HT1080 (cell line): ENCODE measurements around the gene ACCS. TPM values are rescaled to one million over a fixed set of nuclear protein-coding genes. Genes with fewer than 3 reads are reported as not detected.

Source experiments
- DNase-seq: peaks from one replicate; pipeline ENCODE4 v3.0.0-alpha.2; 2015; ENCODE audit warnings: low read depth
- total RNA-seq: library from RNA; depleted of rRNA; stranded (reverse); fragments of >200 nt; shearing (Covaris generic); gene quantifications from 2 replicates; pipeline ENCODE4 v1.2.3, GENCODE V29; 2014; rRNA removed

ACCS gene
- total RNA-seq, 1 experiment from 2014 or later, result 5.8 TPM

DNA sequence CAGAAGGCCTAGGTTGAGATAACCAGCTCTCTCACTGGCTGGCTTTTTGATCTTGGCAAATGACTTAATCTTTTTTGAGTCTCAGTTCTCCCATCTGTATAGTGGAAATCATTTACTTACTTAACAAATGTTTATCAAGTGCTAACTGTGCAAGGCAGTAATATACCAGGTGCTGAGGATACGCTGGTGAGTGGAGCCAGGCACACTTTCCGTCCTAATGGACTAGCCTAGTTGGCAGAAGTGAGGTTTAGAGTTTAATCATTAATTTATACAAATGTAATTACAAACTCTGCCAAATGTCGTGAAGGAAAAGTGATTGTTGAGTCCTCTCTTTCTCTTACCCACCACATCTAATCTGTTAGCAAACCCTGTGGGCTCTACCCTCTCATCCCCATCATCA lies 62.7 kb downstream of the ACCS start:
- DNase-seq, result no peak

DNA sequence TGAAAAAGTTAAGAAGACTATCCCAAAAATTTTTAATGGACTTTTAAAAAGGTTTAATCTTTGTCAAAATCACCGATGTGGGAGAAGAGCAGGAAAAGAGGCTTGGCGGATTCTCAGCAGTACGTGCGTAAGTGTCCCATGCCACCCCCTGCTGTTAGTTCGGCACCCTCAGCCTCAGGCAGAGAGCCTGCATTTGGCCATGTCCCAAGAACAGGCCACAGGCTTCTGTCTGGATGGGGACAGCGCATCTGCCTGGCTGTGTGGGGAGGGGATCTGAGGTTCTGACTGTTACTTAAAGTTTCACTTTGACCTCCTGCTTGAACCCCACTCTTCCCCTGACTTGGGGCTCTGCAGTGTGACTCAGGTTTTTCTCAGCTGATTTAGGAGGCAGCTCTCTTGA lies 64.7 kb downstream of the ACCS start:
- no peak for DNase-seq

DNA sequence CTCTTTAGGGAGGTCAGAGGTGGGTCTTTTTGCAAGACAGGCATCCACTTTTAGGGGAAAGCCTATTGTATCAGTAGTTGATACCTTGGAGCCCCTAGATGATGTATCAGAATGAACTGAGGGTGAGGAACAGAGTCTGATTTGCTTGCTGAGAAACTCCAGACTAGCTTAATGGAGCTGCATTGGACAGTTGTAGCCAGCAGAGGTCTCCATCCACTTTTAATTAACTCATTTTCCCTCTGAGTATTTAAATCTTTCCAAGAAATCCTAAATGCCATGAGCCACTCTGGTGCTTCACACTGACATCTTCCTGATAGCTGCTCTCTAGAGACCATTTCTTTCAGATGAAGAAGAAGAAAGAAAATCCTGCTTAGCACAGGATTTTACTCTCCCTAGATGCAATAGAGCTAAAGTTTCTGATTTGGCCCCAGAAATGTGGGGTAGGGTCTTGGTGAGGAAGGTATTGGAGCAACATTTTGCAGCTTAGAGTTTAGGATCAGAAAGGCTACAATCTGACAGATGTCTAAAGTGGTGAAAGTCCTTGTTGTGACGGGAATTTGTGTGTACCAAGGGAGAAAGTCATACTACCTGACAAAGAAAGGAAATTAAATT lies 67.4 kb downstream of the ACCS start:
- DNase-seq, result peak; percentile 26

Other genes starting within 250 kb of the ACCS start
- 39.2 and 43.6 TPM in 2 replicates for gene ALKBH3, start 185.4 kb upstream of the ACCS start, total RNA-seq
- 2.8 and 3.1 TPM in 2 replicates for gene C11orf96, start 123.6 kb upstream of the ACCS start, total RNA-seq
- not detected in 2 replicates for gene ACCSL, start 18.3 kb upstream of the ACCS start, total RNA-seq
- gene EXT2, start 29.4 kb downstream of the ACCS start, total RNA-seq, result 117 and 120 TPM in 2 replicates
- not detected in 2 replicates for gene ALX4, start 243.9 kb downstream of the ACCS start, total RNA-seq